ENCODE measurements around the gene SAP25.

DNA sequence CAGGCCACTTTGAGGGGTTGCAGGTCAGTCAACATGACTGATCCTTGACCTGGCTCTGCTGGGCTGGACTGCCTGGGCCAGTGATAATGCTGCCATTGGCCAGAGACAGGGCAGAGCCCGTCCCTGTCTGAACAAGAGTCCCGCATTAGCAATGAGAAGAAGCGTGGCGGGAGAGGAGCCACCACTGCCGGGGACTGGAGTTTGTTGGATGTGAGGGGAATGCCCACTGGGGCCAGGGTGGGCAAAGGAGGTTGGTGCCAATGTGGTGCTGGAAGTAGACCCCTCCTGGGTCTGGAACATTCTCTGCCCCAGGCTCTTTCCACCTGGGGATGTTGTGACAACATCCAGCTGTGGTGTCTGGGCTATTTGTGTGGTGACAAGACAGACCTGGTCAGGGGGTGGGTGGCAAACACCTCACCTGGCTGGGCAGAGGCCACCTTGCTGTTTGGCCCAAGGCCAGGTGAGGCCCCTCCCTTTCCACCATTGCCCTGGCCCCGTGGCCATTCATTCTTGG, 7.6 kb downstream of the SAP25 start:
- TF ChIP-seq CTCF (conservative IDR thresholded peaks at IDR 0.05 in 1 of 2, IDR thresholded peaks at IDR 0.05 in 1 of 2; ENCODE audit: extremely low read depth in 1 of 2, insufficient read depth in 1 of 2, low read depth in 1 of 2, low read length in 2 of 2) (no peak), EZH2 (IDR thresholded peaks at IDR 0.05; ENCODE audit: borderline replicate concordance, low read length) (no peak)

All from mammary epithelial cell (primary cell).